ENCODE results near the gene QSOX2.

DNA sequence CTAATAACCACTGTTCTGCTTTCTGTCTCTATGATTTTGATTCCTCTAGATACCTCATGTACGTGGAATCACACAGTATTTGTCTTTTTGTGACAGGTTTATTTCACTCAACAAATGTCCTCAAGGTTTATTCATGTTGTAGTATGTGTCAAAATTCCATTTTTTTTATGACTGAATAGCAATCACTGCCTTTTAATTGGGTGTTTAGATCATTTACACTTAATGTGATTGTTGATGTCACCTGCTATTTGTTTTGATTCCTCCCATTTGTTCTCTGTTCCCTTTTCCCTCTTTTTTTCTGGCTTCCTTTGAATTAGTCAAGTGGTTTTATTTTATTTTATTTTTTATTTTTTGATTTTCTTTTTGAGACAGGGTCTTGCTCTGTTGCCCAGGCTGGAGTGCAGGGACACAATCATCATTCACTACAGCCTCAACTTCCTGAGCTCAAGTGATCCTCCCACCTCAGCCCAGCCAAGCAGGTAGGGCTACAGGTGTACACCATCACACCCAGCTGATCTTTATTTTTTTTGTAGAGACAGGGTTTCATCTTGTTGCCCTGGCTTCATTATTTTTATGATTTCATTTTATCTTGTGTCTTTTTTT, 82.3 kb downstream of the QSOX2 start:
- TF ChIP-seq, protein P1, sequence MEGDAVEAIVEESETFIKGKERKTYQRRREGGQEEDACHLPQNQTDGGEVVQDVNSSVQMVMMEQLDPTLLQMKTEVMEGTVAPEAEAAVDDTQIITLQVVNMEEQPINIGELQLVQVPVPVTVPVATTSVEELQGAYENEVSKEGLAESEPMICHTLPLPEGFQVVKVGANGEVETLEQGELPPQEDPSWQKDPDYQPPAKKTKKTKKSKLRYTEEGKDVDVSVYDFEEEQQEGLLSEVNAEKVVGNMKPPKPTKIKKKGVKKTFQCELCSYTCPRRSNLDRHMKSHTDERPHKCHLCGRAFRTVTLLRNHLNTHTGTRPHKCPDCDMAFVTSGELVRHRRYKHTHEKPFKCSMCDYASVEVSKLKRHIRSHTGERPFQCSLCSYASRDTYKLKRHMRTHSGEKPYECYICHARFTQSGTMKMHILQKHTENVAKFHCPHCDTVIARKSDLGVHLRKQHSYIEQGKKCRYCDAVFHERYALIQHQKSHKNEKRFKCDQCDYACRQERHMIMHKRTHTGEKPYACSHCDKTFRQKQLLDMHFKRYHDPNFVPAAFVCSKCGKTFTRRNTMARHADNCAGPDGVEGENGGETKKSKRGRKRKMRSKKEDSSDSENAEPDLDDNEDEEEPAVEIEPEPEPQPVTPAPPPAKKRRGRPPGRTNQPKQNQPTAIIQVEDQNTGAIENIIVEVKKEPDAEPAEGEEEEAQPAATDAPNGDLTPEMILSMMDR (IDR thresholded peaks at IDR 0.05) = no peak
- TF ChIP-seq POLR2A (IDR thresholded peaks at IDR 0.05) = no peak
